GM12801 (cell line): Measurements from ENCODE around the gene PSMB5.
A peak's percentile ranks its signal among the peaks of the same experiment; 100 is the strongest.

Experiments
- TF ChIP-seq, protein P1 (sequence below): IDR thresholded peaks from one replicate; pipeline ENCODE4 v1.5.1; 2011; ENCODE audit warnings: control low read depth; ENCODE audit not compliant: insufficient read length; ENCODE audit errors: extremely low read depth

The PSMB5 gene

GRCh38 chr14:23071921-23072539, 37.3 kb upstream of the PSMB5 start:
- TF ChIP-seq, protein P1, sequence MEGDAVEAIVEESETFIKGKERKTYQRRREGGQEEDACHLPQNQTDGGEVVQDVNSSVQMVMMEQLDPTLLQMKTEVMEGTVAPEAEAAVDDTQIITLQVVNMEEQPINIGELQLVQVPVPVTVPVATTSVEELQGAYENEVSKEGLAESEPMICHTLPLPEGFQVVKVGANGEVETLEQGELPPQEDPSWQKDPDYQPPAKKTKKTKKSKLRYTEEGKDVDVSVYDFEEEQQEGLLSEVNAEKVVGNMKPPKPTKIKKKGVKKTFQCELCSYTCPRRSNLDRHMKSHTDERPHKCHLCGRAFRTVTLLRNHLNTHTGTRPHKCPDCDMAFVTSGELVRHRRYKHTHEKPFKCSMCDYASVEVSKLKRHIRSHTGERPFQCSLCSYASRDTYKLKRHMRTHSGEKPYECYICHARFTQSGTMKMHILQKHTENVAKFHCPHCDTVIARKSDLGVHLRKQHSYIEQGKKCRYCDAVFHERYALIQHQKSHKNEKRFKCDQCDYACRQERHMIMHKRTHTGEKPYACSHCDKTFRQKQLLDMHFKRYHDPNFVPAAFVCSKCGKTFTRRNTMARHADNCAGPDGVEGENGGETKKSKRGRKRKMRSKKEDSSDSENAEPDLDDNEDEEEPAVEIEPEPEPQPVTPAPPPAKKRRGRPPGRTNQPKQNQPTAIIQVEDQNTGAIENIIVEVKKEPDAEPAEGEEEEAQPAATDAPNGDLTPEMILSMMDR = no peak

DNA sequence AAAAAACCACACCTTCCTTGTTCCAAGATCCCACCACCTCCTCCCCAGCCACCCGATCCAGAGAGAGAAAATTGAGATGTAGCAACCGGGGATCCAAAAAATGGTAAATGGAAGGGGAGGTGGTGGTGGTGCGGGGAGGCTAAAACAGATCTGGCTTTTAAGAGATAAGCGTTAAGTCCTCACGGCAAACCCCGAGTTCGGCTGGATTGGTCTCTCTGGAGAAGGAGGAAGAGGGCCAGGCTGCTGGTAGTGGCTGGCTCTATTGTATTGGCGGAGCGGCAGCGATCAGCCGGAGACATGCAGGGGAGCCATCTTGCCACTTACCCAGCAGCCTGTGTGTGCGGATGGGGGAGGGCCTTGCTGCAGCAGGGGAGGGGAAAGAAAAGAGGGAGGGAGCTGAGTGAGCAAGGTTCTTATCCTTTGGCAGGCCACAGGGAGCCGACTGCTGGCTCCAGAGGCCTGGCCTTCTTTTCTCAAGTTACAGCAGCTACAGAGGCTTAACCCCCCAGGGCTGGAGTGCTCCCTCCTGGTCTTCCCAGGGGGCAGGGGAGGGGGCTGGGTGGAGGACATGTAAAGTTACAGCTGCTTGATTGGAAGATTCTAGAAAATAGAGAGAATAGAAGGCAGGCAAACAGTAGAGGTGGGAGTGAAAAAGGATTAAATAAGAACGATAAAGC, 36.7 kb upstream of the PSMB5 start:
- TF ChIP-seq, protein P1 = no peak

DNA sequence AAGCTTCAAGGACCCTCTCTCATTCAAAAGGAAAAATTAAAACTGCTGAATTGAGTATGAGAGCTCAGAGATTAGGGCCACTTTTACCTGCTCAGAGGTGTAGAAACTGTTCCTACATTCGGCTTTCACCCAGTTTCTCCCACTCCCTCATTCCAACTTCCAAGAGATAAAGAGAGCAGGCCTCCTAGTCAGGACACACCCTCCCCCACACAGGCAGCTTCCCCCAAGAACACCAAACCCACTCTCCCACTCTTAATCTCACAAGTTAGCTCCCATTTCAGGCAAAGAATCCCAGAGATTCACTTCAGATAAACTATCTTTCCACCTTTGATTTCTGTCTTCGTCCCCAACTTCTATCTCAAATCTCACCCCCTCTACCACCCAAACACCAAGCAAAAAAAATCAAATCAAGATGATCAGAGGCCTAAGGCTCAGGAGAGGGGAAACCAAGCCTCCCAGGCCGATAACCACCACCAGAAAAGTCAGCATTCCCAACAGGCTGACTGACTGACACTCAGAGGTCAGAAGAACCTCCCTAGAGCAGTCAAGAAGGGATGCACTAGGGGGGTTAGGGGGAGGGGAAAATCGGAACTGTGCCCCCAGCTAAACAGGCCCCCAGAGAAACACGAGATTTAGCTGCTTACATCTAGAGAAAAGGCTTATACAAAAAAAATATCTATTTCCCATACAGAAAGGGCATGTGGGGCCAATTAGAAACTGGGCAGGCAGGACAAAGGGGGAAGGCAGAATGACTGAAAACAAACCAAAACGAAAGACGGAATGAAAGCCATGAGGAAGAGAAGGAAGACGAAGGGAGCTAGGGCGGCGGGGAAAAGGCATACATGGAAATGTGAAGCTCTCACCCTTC, 35.8 kb upstream of the PSMB5 start:
- TF ChIP-seq, protein P1 = no peak

DNA sequence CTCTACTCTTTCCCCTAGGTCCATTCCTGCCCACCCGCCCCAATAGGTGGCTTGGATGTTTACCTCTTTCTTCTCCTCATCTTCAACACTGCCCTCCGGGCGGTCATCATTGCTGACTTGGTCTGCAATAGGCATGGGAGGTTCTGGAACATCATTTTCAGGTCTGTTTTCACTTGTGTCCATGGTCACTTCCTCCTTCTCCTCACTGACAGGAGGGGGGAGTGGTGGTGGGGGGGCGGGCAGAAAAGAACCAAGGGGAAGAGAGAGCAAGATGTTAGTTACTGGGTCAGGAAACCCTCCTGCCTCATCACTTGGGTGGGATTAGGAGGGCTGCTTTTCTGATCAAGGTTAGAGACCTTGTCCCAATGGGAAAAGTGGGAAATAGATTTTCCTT, 34.7 kb upstream of the PSMB5 start:
- TF ChIP-seq, protein P1 = no peak

DNA sequence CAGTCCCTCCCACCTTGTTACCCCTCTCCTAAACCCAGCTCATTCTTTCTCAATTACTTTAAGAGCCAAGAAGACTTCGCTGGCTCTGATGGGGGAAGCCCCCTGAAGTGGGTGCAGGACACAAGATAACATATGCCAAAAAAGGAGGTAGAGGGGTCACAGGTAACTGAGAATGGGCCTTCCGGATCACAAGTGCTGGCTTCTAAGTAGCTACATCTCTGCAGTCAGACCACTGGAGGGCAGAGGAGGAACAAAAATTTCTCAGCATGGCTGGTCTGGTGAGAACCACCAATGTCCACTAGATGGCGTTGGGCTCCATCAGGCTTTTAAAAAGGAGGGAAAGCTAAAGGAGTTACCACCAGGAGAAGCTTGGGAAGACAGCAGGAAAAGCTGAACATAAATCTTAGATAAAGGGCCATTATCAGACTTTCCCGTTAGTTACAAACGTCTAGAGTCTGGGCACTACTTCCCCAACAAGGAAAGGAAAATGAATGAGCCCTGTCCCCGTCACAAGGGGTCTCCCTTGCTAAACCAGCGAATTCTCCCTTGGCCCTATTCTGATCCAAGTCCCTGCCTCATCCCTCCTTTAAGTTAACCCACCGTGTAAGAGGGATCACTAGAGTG, 34.2 kb upstream of the PSMB5 start:
- TF ChIP-seq, protein P1 = peak; percentile 95

DNA sequence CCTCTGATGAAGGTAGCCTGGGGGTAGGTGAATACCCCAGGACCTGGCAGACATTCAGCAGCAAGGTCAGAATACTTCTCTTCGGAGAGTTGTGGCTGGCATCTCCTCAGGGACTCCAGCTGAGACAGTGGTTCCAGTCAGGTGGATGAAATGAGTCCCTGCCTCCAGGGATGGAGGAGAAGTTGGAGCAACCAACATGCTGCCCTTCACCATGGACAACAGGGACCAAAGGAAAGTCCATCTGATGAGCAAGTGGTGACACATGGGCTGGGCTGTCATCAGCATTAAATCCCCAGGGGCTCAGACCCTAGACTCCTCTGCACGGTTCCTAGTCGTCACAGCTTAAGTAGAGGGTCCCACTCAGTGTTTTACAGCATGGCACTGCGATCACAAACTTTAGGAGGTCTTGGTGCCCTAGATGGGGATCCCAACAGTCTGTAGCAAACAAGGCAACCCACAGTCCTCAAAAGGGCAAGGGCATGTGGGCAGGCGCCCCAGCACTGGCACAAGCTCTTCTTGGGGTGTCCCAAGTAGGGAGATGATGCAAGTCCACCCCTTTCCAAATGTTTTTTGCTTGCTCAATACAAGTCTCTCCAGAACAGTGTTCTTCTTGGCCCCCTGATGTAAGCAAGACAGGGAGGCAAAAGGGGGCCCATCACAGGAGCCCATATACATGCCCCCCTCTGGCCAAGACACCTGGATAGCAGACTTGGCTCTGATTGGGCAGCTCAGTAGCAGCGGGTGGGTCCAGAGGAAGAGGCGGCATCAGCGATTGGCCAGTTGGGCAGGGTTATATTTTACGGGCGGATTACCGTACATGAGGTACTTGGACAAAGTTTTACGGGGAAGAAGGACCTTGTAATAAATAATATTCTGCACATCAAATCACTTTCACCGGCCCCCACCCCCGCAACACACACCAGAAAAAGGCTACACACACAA, 33.4 kb upstream of the PSMB5 start:
- TF ChIP-seq, protein P1 = no peak
